HCT116 (cell line): ENCODE data around the gene OLFML2B. TPM values are rescaled to one million over a fixed set of nuclear protein-coding genes. Genes with fewer than 3 reads are reported as not detected.

Experiments used
- ATAC-seq: fragments of 200-7000 bp; cut with Tn5 transposase; 2 replicates; pipeline ENCODE4 v1.9.1; 2020; ENCODE audit warnings: mild to moderate bottlenecking, moderate library complexity
- BruUV-seq: library from RNA; stranded (reverse); fragments of 400-500 nt; replicated peaks from 2 replicates; lab custom pipeline; 2021; lab: Mats Ljungman, UMichigan
- CTCF ChIA-PET: fragments of 300-600 bp; sonication (Branson Sonifier 250); formaldehyde crosslinking; loops from one replicate; lab custom pipeline; 2021; ENCODE audit warnings: antibody characterized with exemption; lab: Charles Lee
- POLR2A ChIA-PET: fragments of 300-600, 350-600 bp; sonication (Branson Sonifier 250); formaldehyde crosslinking; loops from one replicate; lab custom pipeline; 2021; ENCODE audit warnings: antibody characterized with exemption; lab: Charles Lee
- RAD21 ChIA-PET, 2 experiments: fragments of 300-600 bp; sonication (Branson Sonifier 250); formaldehyde crosslinking; loops; one replicate each; lab custom pipeline; 2023; ENCODE audit warnings: low total read pairs in 2 of 2; ENCODE audit not compliant: uncharacterized antibody in 2 of 2, unreplicated experiment in 2 of 2, low non-redundant PET in 1 of 2; lab: Charles Lee
- DNase-seq: peaks from one replicate; pipeline ENCODE4 v3.0.0-alpha.2; 2010; ENCODE audit warnings: low read depth, low spot score
- H2AFZ ChIP-seq: fragments of 200-600 bp; shearing (Covaris generic), sonication (generic); 2 replicates; pipeline ENCODE4 v1.6.1; 2017; ENCODE audit warnings: low read depth, mixed run types, mixed read lengths, antibody characterized with exemption, low read length; ENCODE audit not compliant: poor library complexity, severe bottlenecking
- H3K27ac ChIP-seq: 2 replicates; pipeline ENCODE4 v1.5.1; 2012; ENCODE audit warnings: low read depth, low read length
- H3K27me3 ChIP-seq: fragments of 200-600 bp; sonication (generic); 2 replicates; pipeline ENCODE4 v1.6.1; 2016; ENCODE audit warnings: mixed run types, low read length, mixed read lengths; ENCODE audit not compliant: insufficient read depth
- H3K36me3 ChIP-seq, 2 experiments: fragments of 200-500 bp in 1 of 2; fragments of 200-600 bp in 1 of 2; sonication (Bioruptor generic) in 1 of 2; sonication (generic) in 1 of 2; 2 replicates each; pipeline versions ENCODE4 v1.5.1 to v1.6.1; 2014 to 2016; ENCODE audit warnings: low read length in 2 of 2, inconsistent platforms in 1 of 2, mixed read lengths in 1 of 2, mixed run types in 1 of 2; ENCODE audit not compliant: insufficient read depth in 2 of 2, control insufficient read depth in 1 of 2
- H3K4me1 ChIP-seq, 2 experiments: fragments of 200-600 bp in 1 of 2; sonication (generic) in 1 of 2; 2 replicates each; pipeline versions ENCODE4 v1.5.1 to v1.6.1; 2012 to 2017; ENCODE audit warnings: low read length in 2 of 2, inconsistent platforms in 1 of 2, mild to moderate bottlenecking in 1 of 2, mixed read lengths in 1 of 2, mixed run types in 1 of 2, moderate library complexity in 1 of 2; ENCODE audit not compliant: insufficient read depth in 2 of 2, control insufficient read depth in 1 of 2
- H3K4me2 ChIP-seq: fragments of 200-600 bp; sonication (generic); 2 replicates; pipeline ENCODE4 v1.6.1; 2017; ENCODE audit warnings: mixed run types, low read length, mixed read lengths
- H3K4me3 ChIP-seq, 2 experiments: fragments of 200-600 bp in 1 of 2; sonication (generic) in 1 of 2; replicated peaks in 1 of 2; 2 replicates each; pipeline ENCODE4 v1.5.1; 2011 to 2016; ENCODE audit warnings: low read length in 2 of 2, control low read depth in 1 of 2, low read depth in 1 of 2, mild to moderate bottlenecking in 1 of 2, mixed read lengths in 1 of 2, mixed run types in 1 of 2
- H3K79me2 ChIP-seq: fragments of 200-600 bp; sonication (generic); 2 replicates; pipeline ENCODE4 v1.6.1; 2017; ENCODE audit warnings: mild to moderate bottlenecking, mixed run types, low read length, moderate library complexity, mixed read lengths; ENCODE audit not compliant: insufficient read depth
- H3K9ac ChIP-seq: fragments of 200-600 bp; sonication (generic); 2 replicates; pipeline ENCODE4 v1.6.1; 2016; ENCODE audit warnings: low read length, mixed read lengths
- H3K9me2 ChIP-seq: fragments of 200-600 bp; sonication (generic), shearing (Covaris generic); 2 replicates; pipeline ENCODE4 v1.6.1; 2017; ENCODE audit warnings: mixed run types, mild to moderate bottlenecking, moderate library complexity; ENCODE audit not compliant: insufficient read depth
- H3K9me3 ChIP-seq, 2 experiments: fragments of 200-500 bp in 1 of 2; fragments of 200-600 bp in 1 of 2; sonication (Bioruptor generic) in 1 of 2; sonication (generic) in 1 of 2; 2 replicates each; pipeline ENCODE4 v1.6.1; 2014 to 2017; ENCODE audit warnings: low read length in 2 of 2, mixed read lengths in 2 of 2, inconsistent platforms in 1 of 2, low read depth in 1 of 2, mild to moderate bottlenecking in 1 of 2, mixed run types in 1 of 2, moderate library complexity in 1 of 2; ENCODE audit not compliant: control insufficient read depth in 1 of 2, insufficient read depth in 1 of 2
- H4K20me1 ChIP-seq: fragments of 200-600 bp; sonication (generic), shearing (Covaris generic); 2 replicates; pipeline ENCODE4 v1.6.1; 2017; ENCODE audit warnings: mixed run types, mild to moderate bottlenecking, moderate library complexity; ENCODE audit not compliant: insufficient read depth
- CBX3 ChIP-seq: IDR thresholded peaks from 2 replicates; pipeline ENCODE4 v1.6.1; 2012; ENCODE audit warnings: low read depth
- CEBPB ChIP-seq: IDR thresholded peaks from 2 replicates; pipeline ENCODE4 v1.6.1; 2012; ENCODE audit warnings: low read depth
- EGR1 ChIP-seq: IDR thresholded peaks from 2 replicates; pipeline ENCODE4 v1.6.1; 2012; ENCODE audit warnings: low read depth
- ELF1 ChIP-seq: IDR thresholded peaks from 2 replicates; pipeline ENCODE4 v1.6.1; 2012; ENCODE audit warnings: low read depth, borderline replicate concordance
- EZH2 ChIP-seq: fragments of 200-600 bp; sonication (generic); IDR thresholded peaks from 2 replicates; pipeline ENCODE4 v1.6.1; 2017; ENCODE audit warnings: antibody characterized with exemption, mixed run types
- EZH2phosphoT487 ChIP-seq: fragments of 200-600 bp; IDR thresholded peaks from 2 replicates; pipeline ENCODE4 v1.6.1; 2018; ENCODE audit warnings: antibody characterized with exemption, borderline replicate concordance
- FOSL1 ChIP-seq: IDR thresholded peaks from 2 replicates; pipeline ENCODE4 v1.6.1; 2012; ENCODE audit warnings: low read depth
- JUND ChIP-seq: IDR thresholded peaks from 2 replicates; pipeline ENCODE4 v1.6.1; 2012
- POLR2A ChIP-seq: IDR thresholded peaks from 2 replicates; pipeline ENCODE4 v1.7.0; 2011; ENCODE audit warnings: borderline replicate concordance; ENCODE audit not compliant: insufficient read depth, insufficient read length; ENCODE audit errors: extremely low read depth
- SP1 ChIP-seq: IDR thresholded peaks from 2 replicates; pipeline ENCODE4 v1.6.1; 2012; ENCODE audit warnings: low read depth
- SRF ChIP-seq: IDR thresholded peaks from 2 replicates; pipeline ENCODE4 v1.6.1; 2012; ENCODE audit warnings: low read depth
- TCF7L2 ChIP-seq: IDR thresholded peaks from 2 replicates; pipeline ENCODE4 v1.7.0; 2011; ENCODE audit warnings: borderline replicate concordance, inconsistent platforms; ENCODE audit not compliant: insufficient read depth, insufficient read length; ENCODE audit errors: extremely low read depth
- YY1 ChIP-seq: IDR thresholded peaks from 2 replicates; pipeline ENCODE4 v1.6.1; 2011; ENCODE audit warnings: low read length, low read depth, moderate library complexity, mild to moderate bottlenecking; ENCODE audit not compliant: insufficient replicate concordance; ENCODE audit errors: extremely low read depth
- ZFX ChIP-seq: fragments of 450-650 bp; IDR thresholded peaks from 2 replicates; pipeline ENCODE4 v1.6.1; 2017
- ZNF274 ChIP-seq: fragments of 200-500 bp; sonication (Bioruptor generic); IDR thresholded peaks from 2 replicates; pipeline ENCODE4 v1.6.1; 2014; ENCODE audit warnings: mild to moderate bottlenecking, low read depth, low read length, inconsistent platforms
- intact Hi-C: fragments of 100-400 bp; cut with micrococcal nuclease; formaldehyde crosslinking; loops from 2 replicates; pipeline ENCODE4 v1.10.0; 2022
- total RNA-seq: library from RNA; stranded (reverse); gene quantifications from one replicate; pipeline ENCODE4 v1.2.1, GENCODE V29; 2021; ENCODE audit not compliant: unreplicated experiment
- TF ChIP-seq, protein P1 (sequence below): IDR thresholded peaks from 2 replicates; pipeline ENCODE4 v1.6.1; 2011; ENCODE audit warnings: mild to moderate bottlenecking, low read length, moderate library complexity; ENCODE audit not compliant: insufficient replicate concordance; ENCODE audit errors: extremely low read depth
- TF ChIP-seq, protein P2 (sequence below), 3 experiments: fragments of 200-600 bp in 1 of 3; sonication (generic) in 1 of 3; IDR thresholded peaks in 2 of 3; conservative IDR thresholded peaks in 1 of 3; 2 replicates each; pipeline ENCODE4 v1.5.1; 2012 to 2017; ENCODE audit warnings: low read depth in 2 of 3, low read length in 2 of 3, antibody characterized with exemption in 1 of 3, borderline replicate concordance in 1 of 3, control low read depth in 1 of 3, mild to moderate bottlenecking in 1 of 3, mixed read lengths in 1 of 3, mixed run types in 1 of 3, moderate library complexity in 1 of 3; ENCODE audit not compliant: insufficient read depth in 1 of 3
- TF ChIP-seq, protein P3 (sequence below): IDR thresholded peaks from 2 replicates; pipeline ENCODE4 v1.6.1; 2012
- TF ChIP-seq, protein P4 (sequence below): IDR thresholded peaks from 2 replicates; pipeline ENCODE4 v1.6.1; 2012; ENCODE audit warnings: low read depth

Gene OLFML2B
- total RNA-seq, 1 experiment from 2014 or later: 1.3 TPM

DNA sequence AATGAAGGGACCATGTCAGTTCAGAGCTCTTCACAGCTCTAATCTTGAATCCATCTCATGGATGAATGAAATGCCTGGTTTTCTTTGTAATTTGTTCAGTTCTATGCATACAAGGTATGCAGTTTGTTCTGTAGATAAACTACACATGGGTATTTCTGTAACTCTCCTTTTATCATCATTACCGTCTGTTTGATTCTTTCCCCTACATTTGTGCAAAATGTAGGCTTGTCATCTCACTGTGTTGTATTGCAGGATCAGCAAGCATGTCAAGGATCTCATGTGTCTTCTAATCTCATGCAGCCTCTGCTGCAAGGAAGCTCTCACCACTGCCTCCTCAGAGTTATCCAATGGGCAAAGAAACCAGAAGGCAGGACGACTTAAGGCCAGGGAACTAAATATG lies 79.3 kb downstream of the OLFML2B start:
- no peaks in the 10 kb centered on the region for H3K9me2 ChIP-seq
- no peak overlapping the region for H3K4me3 ChIP-seq
- TF ChIP-seq, protein P1, sequence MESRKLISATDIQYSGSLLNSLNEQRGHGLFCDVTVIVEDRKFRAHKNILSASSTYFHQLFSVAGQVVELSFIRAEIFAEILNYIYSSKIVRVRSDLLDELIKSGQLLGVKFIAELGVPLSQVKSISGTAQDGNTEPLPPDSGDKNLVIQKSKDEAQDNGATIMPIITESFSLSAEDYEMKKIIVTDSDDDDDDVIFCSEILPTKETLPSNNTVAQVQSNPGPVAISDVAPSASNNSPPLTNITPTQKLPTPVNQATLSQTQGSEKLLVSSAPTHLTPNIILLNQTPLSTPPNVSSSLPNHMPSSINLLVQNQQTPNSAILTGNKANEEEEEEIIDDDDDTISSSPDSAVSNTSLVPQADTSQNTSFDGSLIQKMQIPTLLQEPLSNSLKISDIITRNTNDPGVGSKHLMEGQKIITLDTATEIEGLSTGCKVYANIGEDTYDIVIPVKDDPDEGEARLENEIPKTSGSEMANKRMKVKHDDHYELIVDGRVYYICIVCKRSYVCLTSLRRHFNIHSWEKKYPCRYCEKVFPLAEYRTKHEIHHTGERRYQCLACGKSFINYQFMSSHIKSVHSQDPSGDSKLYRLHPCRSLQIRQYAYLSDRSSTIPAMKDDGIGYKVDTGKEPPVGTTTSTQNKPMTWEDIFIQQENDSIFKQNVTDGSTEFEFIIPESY: no peak
- TF ChIP-seq CBX3 (no peak), ELF1 (no peak), EZH2 (no peak), POLR2A (no peak), YY1 (no peak), JUND (no peak), FOSL1 (no peak), EZH2phosphoT487 (no peak), SRF (no peak), ZNF274 (no peak), ZFX (no peak), CEBPB (no peak), SP1 (no peak), EGR1 (no peak), TCF7L2 (no peak)
- TF ChIP-seq, protein P2, sequence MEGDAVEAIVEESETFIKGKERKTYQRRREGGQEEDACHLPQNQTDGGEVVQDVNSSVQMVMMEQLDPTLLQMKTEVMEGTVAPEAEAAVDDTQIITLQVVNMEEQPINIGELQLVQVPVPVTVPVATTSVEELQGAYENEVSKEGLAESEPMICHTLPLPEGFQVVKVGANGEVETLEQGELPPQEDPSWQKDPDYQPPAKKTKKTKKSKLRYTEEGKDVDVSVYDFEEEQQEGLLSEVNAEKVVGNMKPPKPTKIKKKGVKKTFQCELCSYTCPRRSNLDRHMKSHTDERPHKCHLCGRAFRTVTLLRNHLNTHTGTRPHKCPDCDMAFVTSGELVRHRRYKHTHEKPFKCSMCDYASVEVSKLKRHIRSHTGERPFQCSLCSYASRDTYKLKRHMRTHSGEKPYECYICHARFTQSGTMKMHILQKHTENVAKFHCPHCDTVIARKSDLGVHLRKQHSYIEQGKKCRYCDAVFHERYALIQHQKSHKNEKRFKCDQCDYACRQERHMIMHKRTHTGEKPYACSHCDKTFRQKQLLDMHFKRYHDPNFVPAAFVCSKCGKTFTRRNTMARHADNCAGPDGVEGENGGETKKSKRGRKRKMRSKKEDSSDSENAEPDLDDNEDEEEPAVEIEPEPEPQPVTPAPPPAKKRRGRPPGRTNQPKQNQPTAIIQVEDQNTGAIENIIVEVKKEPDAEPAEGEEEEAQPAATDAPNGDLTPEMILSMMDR (IDR thresholded peaks at IDR 0.05 in 2 of 3, conservative IDR thresholded peaks at IDR 0.05 in 1 of 3; ENCODE audit: borderline replicate concordance in 1 of 3, insufficient read depth in 1 of 3, low read depth in 2 of 3, low read length in 2 of 3): no peak
- TF ChIP-seq, protein P3, sequence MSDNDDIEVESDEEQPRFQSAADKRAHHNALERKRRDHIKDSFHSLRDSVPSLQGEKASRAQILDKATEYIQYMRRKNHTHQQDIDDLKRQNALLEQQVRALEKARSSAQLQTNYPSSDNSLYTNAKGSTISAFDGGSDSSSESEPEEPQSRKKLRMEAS: no peak
- TF ChIP-seq, protein P4, sequence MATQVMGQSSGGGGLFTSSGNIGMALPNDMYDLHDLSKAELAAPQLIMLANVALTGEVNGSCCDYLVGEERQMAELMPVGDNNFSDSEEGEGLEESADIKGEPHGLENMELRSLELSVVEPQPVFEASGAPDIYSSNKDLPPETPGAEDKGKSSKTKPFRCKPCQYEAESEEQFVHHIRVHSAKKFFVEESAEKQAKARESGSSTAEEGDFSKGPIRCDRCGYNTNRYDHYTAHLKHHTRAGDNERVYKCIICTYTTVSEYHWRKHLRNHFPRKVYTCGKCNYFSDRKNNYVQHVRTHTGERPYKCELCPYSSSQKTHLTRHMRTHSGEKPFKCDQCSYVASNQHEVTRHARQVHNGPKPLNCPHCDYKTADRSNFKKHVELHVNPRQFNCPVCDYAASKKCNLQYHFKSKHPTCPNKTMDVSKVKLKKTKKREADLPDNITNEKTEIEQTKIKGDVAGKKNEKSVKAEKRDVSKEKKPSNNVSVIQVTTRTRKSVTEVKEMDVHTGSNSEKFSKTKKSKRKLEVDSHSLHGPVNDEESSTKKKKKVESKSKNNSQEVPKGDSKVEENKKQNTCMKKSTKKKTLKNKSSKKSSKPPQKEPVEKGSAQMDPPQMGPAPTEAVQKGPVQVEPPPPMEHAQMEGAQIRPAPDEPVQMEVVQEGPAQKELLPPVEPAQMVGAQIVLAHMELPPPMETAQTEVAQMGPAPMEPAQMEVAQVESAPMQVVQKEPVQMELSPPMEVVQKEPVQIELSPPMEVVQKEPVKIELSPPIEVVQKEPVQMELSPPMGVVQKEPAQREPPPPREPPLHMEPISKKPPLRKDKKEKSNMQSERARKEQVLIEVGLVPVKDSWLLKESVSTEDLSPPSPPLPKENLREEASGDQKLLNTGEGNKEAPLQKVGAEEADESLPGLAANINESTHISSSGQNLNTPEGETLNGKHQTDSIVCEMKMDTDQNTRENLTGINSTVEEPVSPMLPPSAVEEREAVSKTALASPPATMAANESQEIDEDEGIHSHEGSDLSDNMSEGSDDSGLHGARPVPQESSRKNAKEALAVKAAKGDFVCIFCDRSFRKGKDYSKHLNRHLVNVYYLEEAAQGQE: no peak
- H3K27ac ChIP-seq: no peak overlapping the region
- intact Hi-C loops: no loop called here
- no peak for DNase-seq
- no peaks in the 10 kb centered on the region for H3K36me3 ChIP-seq
- ATAC-seq: no peak
- no TSS peak for BruUV-seq
- H3K9ac ChIP-seq: no peak overlapping the region
- H3K9me3 ChIP-seq: no peaks in the 10 kb centered on the region
- POLR2A ChIA-PET: no interaction called here
- H2AFZ ChIP-seq: no peak overlapping the region
- H3K27me3 ChIP-seq: no peaks in the 10 kb centered on the region
- H3K4me1 ChIP-seq: no peaks in the 10 kb centered on the region
- H4K20me1 ChIP-seq: no peaks in the 10 kb centered on the region
- RAD21 ChIA-PET: no interaction called here
- no peak overlapping the region for H3K4me2 ChIP-seq
- CTCF ChIA-PET: no interaction called here
- H3K79me2 ChIP-seq: no peaks in the 10 kb centered on the region
